GM23248 (cell line): ENCODE data around the gene KRT3. TPM values are rescaled to one million over a fixed set of nuclear protein-coding genes. Genes with fewer than 3 reads are reported as not detected.

Experiments
- DNase-seq: peaks from one replicate; pipeline ENCODE4 v3.0.0-alpha.2; 2015
- H2AFZ ChIP-seq: fragments of 200-600 bp; sonication (generic); 2 replicates; pipeline ENCODE4 v1.6.1; 2016; ENCODE audit warnings: antibody characterized with exemption
- H3F3A ChIP-seq: fragments of 200-600 bp; sonication (generic); 2 replicates; pipeline ENCODE4 v1.6.1; 2016; ENCODE audit warnings: mild to moderate bottlenecking, antibody characterized with exemption, mixed run types; ENCODE audit not compliant: insufficient read depth
- H3K27ac ChIP-seq: fragments of 200-600 bp; sonication (generic); 2 replicates; pipeline ENCODE4 v1.5.1; 2016; ENCODE audit warnings: mild to moderate bottlenecking
- H3K27me3 ChIP-seq: fragments of 200-600 bp; sonication (generic); replicated peaks from 2 replicates; pipeline ENCODE4 v1.6.1; 2016; ENCODE audit warnings: mild to moderate bottlenecking; ENCODE audit not compliant: insufficient read depth
- H3K36me3 ChIP-seq: fragments of 200-600 bp; sonication (generic); 2 replicates; pipeline ENCODE4 v1.6.1; 2016; ENCODE audit warnings: low read depth, mild to moderate bottlenecking
- H3K4me1 ChIP-seq: fragments of 200-600 bp; sonication (generic); 2 replicates; pipeline ENCODE4 v1.6.1; 2016; ENCODE audit warnings: mild to moderate bottlenecking; ENCODE audit not compliant: insufficient read depth
- H3K4me2 ChIP-seq: fragments of 200-600 bp; sonication (generic); one replicate; pipeline ENCODE4 v1.6.1; 2016; ENCODE audit warnings: mild to moderate bottlenecking; ENCODE audit not compliant: unreplicated experiment
- H3K4me3 ChIP-seq: fragments of 200-600 bp; sonication (generic); 2 replicates; pipeline ENCODE4 v1.5.1; 2016; ENCODE audit warnings: mild to moderate bottlenecking
- H3K79me2 ChIP-seq: fragments of 200-600 bp; sonication (generic); 2 replicates; pipeline ENCODE4 v1.6.1; 2016; ENCODE audit warnings: mild to moderate bottlenecking; ENCODE audit not compliant: insufficient read depth
- H3K9ac ChIP-seq: fragments of 200-600 bp; sonication (generic); 2 replicates; pipeline ENCODE4 v1.6.1; 2016; ENCODE audit warnings: mild to moderate bottlenecking
- H3K9me2 ChIP-seq: fragments of 200-600 bp; sonication (generic); 2 replicates; pipeline ENCODE4 v1.6.1; 2016; ENCODE audit warnings: mixed run types, mild to moderate bottlenecking, moderate library complexity; ENCODE audit not compliant: insufficient read depth
- H3K9me3 ChIP-seq: fragments of 200-600 bp; sonication (generic); one replicate; pipeline ENCODE4 v1.6.1; 2017; ENCODE audit warnings: low read depth
- H4K20me1 ChIP-seq: fragments of 200-600 bp; sonication (generic); 2 replicates; pipeline ENCODE4 v1.6.0; 2016; ENCODE audit not compliant: insufficient read depth
- EZH2 ChIP-seq: fragments of 200-600 bp; sonication (generic); IDR thresholded peaks from 2 replicates; pipeline ENCODE4 v1.6.1; 2018; ENCODE audit warnings: antibody characterized with exemption, mild to moderate bottlenecking; ENCODE audit not compliant: insufficient read depth, poor library complexity, severe bottlenecking
- EZH2phosphoT487 ChIP-seq: fragments of 200-600 bp; sonication (generic); IDR thresholded peaks from 2 replicates; pipeline ENCODE4 v1.6.1; 2018; ENCODE audit warnings: antibody characterized with exemption, moderate library complexity, mild to moderate bottlenecking, low read depth; ENCODE audit not compliant: insufficient read depth
- WGBS, 2 experiments: methylation state at CpG; one replicate each; pipeline ENCODE4 v1.1.6; 2015 to 2017; ENCODE audit warnings: low lambda C conversion rate in 2 of 2, low coverage in 1 of 2; ENCODE audit errors: missing lambda C conversion rate in 2 of 2; 5-methylcytosine and 5-hydroxymethylcytosine counted together
- in situ Hi-C: fragments of 300-500 bp; cut with MboI; formaldehyde crosslinking; loops from 2 replicates; pipeline ENCODE4 v1.15.0; 2020
- polyA plus RNA-seq: library from polyadenylated mRNA; unstranded; fragments of >200 nt; fragmentation: Nextera tagmentation; extraction: Ambion mirVana; gene quantifications from 2 replicates; pipeline ENCODE4 v1.2.1, GENCODE V29; 2016
- total RNA-seq: library from RNA; depleted of rRNA; stranded (reverse); fragments of >200 nt; shearing (Covaris generic); gene quantifications from 2 replicates; pipeline ENCODE4 v1.2.3, GENCODE V29; 2014

The KRT3 gene
- total and polyA plus RNA-seq, 2 experiments from 2014 or later: not detected

DNA sequence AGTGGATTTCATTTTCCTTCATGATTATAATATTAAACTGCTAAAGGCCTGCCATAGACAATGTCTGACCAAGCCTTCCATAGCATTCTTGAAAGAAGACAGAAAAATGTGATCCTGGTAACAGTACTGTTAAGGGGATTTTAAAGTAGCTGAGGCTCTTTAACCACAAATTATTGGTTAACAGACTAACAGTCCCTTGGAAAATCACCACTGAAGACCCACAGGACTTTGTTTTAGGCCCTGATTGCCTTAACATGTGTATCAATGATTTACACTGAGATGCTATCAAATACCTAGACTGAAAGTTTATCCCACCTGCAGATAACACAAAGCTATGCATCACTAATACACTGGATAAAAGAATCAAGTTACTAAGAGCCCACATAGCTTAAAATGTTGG, 32.2 kb upstream of the KRT3 start:
- TF ChIP-seq EZH2phosphoT487: no peak
- no peak for TF ChIP-seq EZH2
- no peaks in the 10 kb centered on the region for H4K20me1 ChIP-seq
- no peak overlapping the region for H2AFZ ChIP-seq
- in situ Hi-C loops: no loop called here
- H3K9ac ChIP-seq: no peak overlapping the region
- H3K4me2 ChIP-seq: no peak overlapping the region
- H3K9me2 ChIP-seq: no peaks in the 10 kb centered on the region; the same call in 1 of the 2 replicates
- H3K4me1 ChIP-seq: peaks cover 10% of the 10 kb centered on the region; the same call in 1 of the 2 replicates
- no peaks in the 10 kb centered on the region for H3K36me3 ChIP-seq
- H3K27ac ChIP-seq: no peak overlapping the region
- H3K27me3 ChIP-seq: no peaks in the 10 kb centered on the region
- no peak for DNase-seq
- no peaks in the 10 kb centered on the region for H3K9me3 ChIP-seq
- no peaks in the 10 kb centered on the region for H3K79me2 ChIP-seq
- peaks cover 8% of the 10 kb centered on the region; the same call in 1 of the 2 replicates for H3F3A ChIP-seq
- no peak overlapping the region for H3K4me3 ChIP-seq

DNA sequence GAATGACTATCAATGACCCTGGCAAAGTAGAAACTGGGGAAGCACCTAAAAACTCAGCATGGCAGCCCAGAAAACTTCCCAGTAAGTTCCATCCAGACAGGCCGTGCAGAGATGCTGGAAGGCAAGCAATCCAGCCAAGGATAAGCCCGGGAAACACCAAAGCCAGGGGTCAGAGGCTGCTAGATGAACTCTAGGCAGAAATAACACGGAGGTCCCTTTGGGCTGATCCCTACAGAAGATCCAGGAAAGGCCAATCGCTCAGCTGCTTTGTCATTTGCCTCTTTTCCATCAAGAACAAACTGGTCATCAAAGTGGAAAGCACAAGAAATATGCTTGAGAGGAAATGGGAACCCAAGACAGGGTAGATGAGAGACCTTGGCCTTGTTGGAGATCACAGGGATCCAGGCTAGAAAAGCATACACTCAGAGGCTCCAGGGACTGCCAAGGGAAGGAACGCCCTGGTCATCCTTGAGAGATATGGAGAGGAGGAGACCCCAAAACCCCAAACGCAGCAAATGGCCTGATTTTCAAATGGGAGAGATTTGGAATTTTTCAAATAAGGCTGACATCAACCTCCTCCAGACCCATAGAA, 31.7 kb upstream of the KRT3 start:
- in situ Hi-C loops: no loop called here
- Histone ChIP-seq H3K9me3 (no peaks in the 10 kb centered on the region), H3K4me2 (no peak overlapping the region), H3K9ac (no peak overlapping the region), H3K9me2 (no peaks in the 10 kb centered on the region; the same call in 1 of the 2 replicates), H3K27ac (no peak overlapping the region), H3K4me3 (no peak overlapping the region), H4K20me1 (no peaks in the 10 kb centered on the region), H3K27me3 (no peaks in the 10 kb centered on the region), H3K36me3 (no peaks in the 10 kb centered on the region), H3K79me2 (no peaks in the 10 kb centered on the region), H3K4me1 (peaks cover 11% of the 10 kb centered on the region), H3F3A (peaks cover 8% of the 10 kb centered on the region; the same call in 1 of the 2 replicates), H2AFZ (no peak overlapping the region)
- WGBS, 2 experiments: 59 to 60% methylated on average over 6 of the region's 6 CpGs
- TF ChIP-seq EZH2phosphoT487: no peak
- no peak for TF ChIP-seq EZH2
- DNase-seq: no peak

DNA sequence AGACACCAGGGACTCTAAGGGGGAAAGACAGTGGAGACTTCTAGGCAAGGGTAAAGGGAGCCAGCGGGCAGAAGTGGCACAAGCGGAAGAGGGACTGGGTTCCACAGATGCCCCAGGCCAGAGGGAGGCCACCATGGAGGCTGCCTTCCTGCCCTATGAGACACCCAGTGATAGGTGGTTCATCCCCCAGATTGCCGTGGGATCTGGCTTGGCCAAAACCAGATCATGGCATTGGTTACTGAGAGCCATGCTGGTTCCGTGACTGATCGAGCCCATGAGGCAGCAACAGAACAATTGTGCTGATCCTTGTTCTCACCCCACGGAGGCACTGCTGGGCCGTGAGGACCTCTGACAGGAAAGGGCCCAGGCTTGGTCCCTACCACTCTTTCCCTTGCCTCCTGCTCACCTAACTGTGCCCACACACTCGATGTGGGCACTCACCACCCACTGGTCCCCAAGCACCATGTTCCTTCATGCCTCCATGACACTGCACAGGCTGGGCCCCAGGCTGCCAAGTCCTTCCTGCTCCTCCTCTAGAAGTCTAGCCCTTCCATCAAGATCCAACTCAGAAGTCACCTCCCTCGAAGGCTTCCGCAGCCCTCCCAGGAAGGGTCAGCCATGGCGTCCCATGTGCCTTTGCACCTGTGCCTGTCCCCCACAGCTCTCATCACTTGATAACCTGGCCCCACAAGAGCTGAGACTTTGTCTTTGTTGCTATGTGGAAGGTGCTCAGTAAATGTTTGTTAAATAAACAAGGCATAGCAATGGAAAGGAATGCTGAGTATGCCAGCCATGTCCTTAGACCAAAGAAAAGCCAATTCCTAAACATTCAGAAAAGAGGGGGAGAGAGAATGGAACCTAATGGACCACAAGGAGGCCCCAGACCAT, 30.9 kb upstream of the KRT3 start:
- H3F3A ChIP-seq: peaks cover 8% of the 10 kb centered on the region; the same call in 1 of the 2 replicates
- H3K9me2 ChIP-seq: no peaks in the 10 kb centered on the region; the same call in 1 of the 2 replicates
- no peaks in the 10 kb centered on the region for H3K79me2 ChIP-seq
- H3K27me3 ChIP-seq: no peaks in the 10 kb centered on the region
- no peak overlapping the region for H3K4me3 ChIP-seq
- no peaks in the 10 kb centered on the region for H4K20me1 ChIP-seq
- no peaks in the 10 kb centered on the region for H3K36me3 ChIP-seq
- no peak overlapping the region for H2AFZ ChIP-seq
- DNase-seq: no peak
- no peak overlapping the region for H3K9ac ChIP-seq
- H3K9me3 ChIP-seq: no peaks in the 10 kb centered on the region
- no peak overlapping the region for H3K4me2 ChIP-seq
- in situ Hi-C loops: no loop called here
- no peak overlapping the region for H3K27ac ChIP-seq
- TF ChIP-seq EZH2: no peak
- TF ChIP-seq EZH2phosphoT487: no peak
- peaks cover 18% of the 10 kb centered on the region for H3K4me1 ChIP-seq
- 81 to 82% methylated on average over 11 of the region's 11 CpGs for WGBS, 2 experiments

DNA sequence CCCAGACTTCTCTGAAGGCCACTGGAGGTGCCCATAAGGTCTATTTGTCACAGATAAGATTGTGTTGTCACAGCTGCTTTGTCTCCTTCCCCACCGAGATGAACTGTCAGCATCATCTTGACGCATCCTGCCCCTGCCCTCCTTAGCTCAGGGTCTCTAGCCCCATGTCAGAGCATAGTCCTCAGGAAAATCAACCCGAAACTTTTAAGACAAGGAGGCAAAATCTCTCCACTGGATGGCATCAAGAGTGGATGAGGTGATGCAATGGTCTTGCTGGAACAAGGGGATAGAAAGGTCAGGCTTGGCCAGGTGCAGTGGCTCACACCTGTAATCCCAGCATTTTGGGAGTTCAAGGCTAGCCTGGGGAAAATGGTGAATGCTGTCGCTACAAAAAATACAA, 30.0 kb upstream of the KRT3 start:
- TF ChIP-seq EZH2phosphoT487 (no peak), EZH2 (no peak)
- in situ Hi-C loops: no loop called here
- Histone ChIP-seq H3F3A (peaks cover 8% of the 10 kb centered on the region; the same call in 1 of the 2 replicates), H3K9ac (no peak overlapping the region), H3K27me3 (no peaks in the 10 kb centered on the region), H3K9me3 (no peaks in the 10 kb centered on the region), H3K4me3 (no peak overlapping the region), H3K27ac (no peak overlapping the region), H3K4me1 (peaks cover 18% of the 10 kb centered on the region), H3K9me2 (no peaks in the 10 kb centered on the region; the same call in 1 of the 2 replicates), H4K20me1 (no peaks in the 10 kb centered on the region), H3K36me3 (no peaks in the 10 kb centered on the region), H3K4me2 (no peak overlapping the region), H2AFZ (no peak overlapping the region), H3K79me2 (no peaks in the 10 kb centered on the region)
- WGBS, 2 experiments: 63% methylated on average over 4 of the region's 4 CpGs
- DNase-seq: no peak
